ENCODE data around the gene STKLD1.
"Not testable (repeated sequence)": the region's sequence is repeated elsewhere in the genome, so short reads cannot be mapped to it uniquely, and the experiment has no call there.

Gene STKLD1

GRCh38 chr9:133375724-133376654, at the start of gene STKLD1, which contains the start of gene SURF4:
TSS of gene STKLD1 (plus strand) at chr9:133376366. CDS start at chr9:133376474, 108 bp downstream.
TSS of gene SURF4 (minus strand) at chr9:133376060. CDS start at chr9:133375969, 91 bp downstream.
- Histone ChIP-seq H3K9ac (ENCODE audit: low read depth, low read length) (peak within 1 kb of the TSS; percentile 91), H3K36me3 (ENCODE audit: control insufficient read depth, insufficient read depth, low read length) (peaks cover 25% of the 10 kb centered on the region), H3K9me3 (ENCODE audit: control insufficient read depth, insufficient read depth, low read length) (no peaks in the 10 kb centered on the region), H3K27me3 (ENCODE audit: control insufficient read depth, insufficient read depth, low read length) (peaks cover 8% of the 10 kb centered on the region; the same call in 1 of the 2 replicates), H3K4me1 (ENCODE audit: control insufficient read depth, insufficient read depth, low read length) (peaks cover 6% of the 10 kb centered on the region; the same call in 1 of the 2 replicates), H3K27ac (ENCODE audit: low read depth, low read length) (peak within 1 kb of the TSS; percentile 86), H3K4me3 (ENCODE audit: low read depth, low read length) (peak within 1 kb of the TSS; percentile 96)

DNA sequence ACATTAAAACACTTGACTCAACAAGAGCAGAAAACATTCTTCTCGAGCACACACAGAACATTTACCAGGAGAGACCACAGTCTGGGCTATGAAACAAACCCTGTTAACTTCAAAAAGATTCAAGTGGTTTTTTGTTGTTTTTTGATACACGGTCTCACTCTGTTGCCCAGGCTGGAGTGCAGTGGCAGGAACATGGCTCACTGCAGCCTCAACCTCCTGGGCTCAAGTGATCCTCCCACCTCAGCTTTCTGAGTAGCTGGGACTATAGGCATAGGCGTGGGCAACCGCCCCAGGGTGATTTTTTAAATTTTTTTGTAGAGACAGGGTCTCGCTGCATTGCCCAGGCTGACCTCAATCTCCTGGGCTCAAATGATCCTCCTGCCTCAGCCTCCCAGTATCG, 49.1 kb upstream of the STKLD1 start:
- H3K27ac ChIP-seq (ENCODE audit: low read depth, low read length); H3K9me3 ChIP-seq (ENCODE audit: control insufficient read depth, insufficient read depth, low read length); H3K4me1 ChIP-seq (ENCODE audit: control insufficient read depth, insufficient read depth, low read length); H3K4me3 ChIP-seq (ENCODE audit: low read depth, low read length); H3K9ac ChIP-seq (ENCODE audit: low read depth, low read length); H3K27me3 ChIP-seq (ENCODE audit: control insufficient read depth, insufficient read depth, low read length): not testable (repeated sequence)
- peaks cover 22% of the 10 kb centered on the region for H3K36me3 ChIP-seq (ENCODE audit: control insufficient read depth, insufficient read depth, low read length)

DNA sequence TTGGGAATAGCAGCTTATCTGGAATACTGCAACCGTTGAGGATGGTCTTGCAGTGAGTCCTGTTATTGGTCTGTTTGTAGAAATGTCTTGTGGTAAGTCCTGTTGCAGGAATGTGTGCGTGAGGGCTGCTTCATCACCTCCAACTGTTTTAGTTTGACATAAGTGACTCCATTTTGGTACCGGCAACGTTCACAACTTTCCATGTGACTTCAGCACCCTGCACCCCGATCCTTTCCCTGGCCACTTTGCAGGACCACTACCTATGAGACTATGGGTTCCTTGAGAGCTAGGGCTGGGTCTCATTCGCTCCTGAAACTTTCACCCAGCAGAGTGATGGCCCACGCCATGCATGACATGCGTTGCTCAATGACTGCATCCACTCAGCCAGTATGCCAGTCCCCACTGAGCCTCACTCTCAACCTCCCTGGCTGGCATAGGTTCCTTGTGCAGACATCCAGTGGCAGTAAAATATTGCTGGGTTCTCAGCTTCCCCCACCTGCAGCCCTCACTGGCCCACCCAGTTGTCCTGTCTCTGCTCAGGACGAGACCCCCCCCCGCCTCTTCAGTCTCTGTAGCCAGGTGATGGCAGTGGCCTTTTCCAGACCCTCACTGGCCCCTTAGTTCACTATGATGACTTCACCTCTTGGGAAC, 48.2 kb upstream of the STKLD1 start:
- no peak overlapping the region for H3K27ac ChIP-seq (ENCODE audit: low read depth, low read length)
- no peak overlapping the region for H3K9ac ChIP-seq (ENCODE audit: low read depth, low read length)
- H3K36me3 ChIP-seq (ENCODE audit: control insufficient read depth, insufficient read depth, low read length) = peaks cover 31% of the 10 kb centered on the region
- H3K4me1 ChIP-seq (ENCODE audit: control insufficient read depth, insufficient read depth, low read length) = no peaks in the 10 kb centered on the region
- peaks cover 6% of the 10 kb centered on the region for H3K9me3 ChIP-seq (ENCODE audit: control insufficient read depth, insufficient read depth, low read length)
- H3K4me3 ChIP-seq (ENCODE audit: low read depth, low read length) = no peak overlapping the region
- no peaks in the 10 kb centered on the region for H3K27me3 ChIP-seq (ENCODE audit: control insufficient read depth, insufficient read depth, low read length)

DNA sequence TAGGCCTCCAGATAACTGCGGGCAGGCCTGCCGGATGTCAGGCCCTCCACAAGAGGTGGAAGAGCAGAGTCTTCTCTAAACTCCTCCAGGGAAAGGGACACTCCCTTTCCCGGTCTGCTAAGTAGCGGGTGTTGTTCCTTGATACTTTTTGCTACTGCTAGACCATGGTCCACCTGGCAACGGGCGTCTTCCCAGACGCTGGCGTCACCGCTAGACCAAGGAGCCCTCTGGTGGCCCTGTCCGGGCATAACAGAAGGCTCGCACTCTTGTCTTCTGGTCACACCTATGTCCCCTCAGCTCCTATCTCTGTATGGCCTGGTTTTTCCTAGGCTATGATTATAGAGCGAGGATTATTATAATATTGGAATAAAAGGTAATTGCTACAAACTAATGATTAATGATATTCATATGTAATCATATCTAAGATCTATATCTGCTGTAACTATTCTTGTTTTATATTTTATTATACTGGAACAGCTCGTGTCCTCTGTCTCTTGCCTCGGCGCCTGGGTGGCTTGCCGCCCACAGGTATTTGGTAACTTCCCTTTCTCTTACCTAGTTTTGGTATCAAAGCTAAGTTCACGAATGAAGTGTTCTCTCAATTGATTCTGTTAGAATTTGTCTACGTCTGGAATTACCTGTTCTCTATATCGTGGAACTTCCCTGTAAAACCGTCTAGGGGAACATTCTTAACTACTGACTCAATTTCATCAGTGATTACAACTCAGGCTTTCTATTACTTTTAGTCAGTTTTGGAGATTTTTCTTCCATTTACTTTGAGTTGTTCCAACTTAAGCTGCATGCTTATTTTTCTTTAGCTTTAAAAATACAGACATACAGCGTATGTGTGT, 46.6 kb upstream of the STKLD1 start:
- H3K27ac ChIP-seq (ENCODE audit: low read depth, low read length); H3K4me1 ChIP-seq (ENCODE audit: control insufficient read depth, insufficient read depth, low read length); H3K4me3 ChIP-seq (ENCODE audit: low read depth, low read length); H3K9me3 ChIP-seq (ENCODE audit: control insufficient read depth, insufficient read depth, low read length); H3K9ac ChIP-seq (ENCODE audit: low read depth, low read length); H3K27me3 ChIP-seq (ENCODE audit: control insufficient read depth, insufficient read depth, low read length): not testable (repeated sequence)
- H3K36me3 ChIP-seq (ENCODE audit: control insufficient read depth, insufficient read depth, low read length) = peaks cover 47% of the 10 kb centered on the region

- H3K27ac ChIP-seq (ENCODE audit: low read depth, low read length) = no peak overlapping the region
Measured at GRCh38 chr9:133331221-133331620, 44.9 kb upstream of the STKLD1 start.

DNA sequence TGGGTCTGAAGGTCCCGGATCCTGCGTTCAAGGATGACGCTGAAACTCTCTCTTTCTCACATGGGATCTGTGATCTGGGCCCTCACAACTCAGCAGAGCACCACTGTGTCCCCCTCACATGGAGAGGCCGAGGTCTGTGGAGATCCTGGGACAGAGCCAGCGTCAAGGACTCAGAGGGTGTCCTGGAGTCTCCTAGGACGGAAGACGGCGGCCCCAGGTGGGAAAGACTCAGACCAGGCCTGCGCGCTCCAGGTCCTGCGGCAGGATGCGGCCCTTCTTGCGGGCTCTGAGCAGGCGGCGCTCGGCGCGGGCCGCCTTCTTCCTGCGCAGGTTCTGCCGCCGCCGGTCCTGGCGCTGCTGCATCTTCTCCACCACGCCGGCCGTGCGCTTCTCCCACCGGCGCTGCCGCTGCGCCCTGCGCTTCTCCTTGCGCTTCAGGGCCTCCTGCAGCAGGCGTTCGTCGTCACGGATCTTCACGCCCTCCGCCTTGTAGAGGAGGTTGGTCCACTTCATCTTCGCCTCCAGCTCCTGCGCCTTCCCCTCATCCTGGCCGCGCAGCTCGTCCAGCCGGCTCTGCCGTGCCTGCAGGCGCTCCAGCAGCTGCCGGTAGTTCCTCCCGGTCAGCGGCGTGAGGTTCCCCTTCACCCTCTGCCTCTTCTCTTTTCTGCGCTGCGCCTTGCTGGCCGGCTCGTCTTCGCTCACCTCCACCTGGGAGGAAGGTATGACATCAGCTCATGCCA, 44.4 kb upstream of the STKLD1 start:
- no peak overlapping the region for H3K27ac ChIP-seq (ENCODE audit: low read depth, low read length)
- peaks cover 49% of the 10 kb centered on the region for H3K36me3 ChIP-seq (ENCODE audit: control insufficient read depth, insufficient read depth, low read length)
- no peaks in the 10 kb centered on the region for H3K27me3 ChIP-seq (ENCODE audit: control insufficient read depth, insufficient read depth, low read length)

More at GRCh38 chr9:133331221-133331620, 44.9 kb upstream of the STKLD1 start:
- Histone ChIP-seq H3K27me3 (ENCODE audit: control insufficient read depth, insufficient read depth, low read length) (no peaks in the 10 kb centered on the region), H3K9ac (ENCODE audit: low read depth, low read length) (no peak overlapping the region), H3K4me3 (ENCODE audit: low read depth, low read length) (no peak overlapping the region), H3K4me1 (ENCODE audit: control insufficient read depth, insufficient read depth, low read length) (peaks cover 7% of the 10 kb centered on the region; the same call in 1 of the 2 replicates), H3K9me3 (ENCODE audit: control insufficient read depth, insufficient read depth, low read length) (no peaks in the 10 kb centered on the region), H3K36me3 (ENCODE audit: control insufficient read depth, insufficient read depth, low read length) (peaks cover 49% of the 10 kb centered on the region)

GRCh38 chr9:133332381-133332730, 43.8 kb upstream of the STKLD1 start:
- H3K36me3 ChIP-seq (ENCODE audit: control insufficient read depth, insufficient read depth, low read length) = peaks cover 49% of the 10 kb centered on the region
- H3K4me3 ChIP-seq (ENCODE audit: low read depth, low read length) = no peak overlapping the region
- H3K4me1 ChIP-seq (ENCODE audit: control insufficient read depth, insufficient read depth, low read length) = peaks cover 7% of the 10 kb centered on the region; the same call in 1 of the 2 replicates
- no peak overlapping the region for H3K27ac ChIP-seq (ENCODE audit: low read depth, low read length)
- no peaks in the 10 kb centered on the region for H3K9me3 ChIP-seq (ENCODE audit: control insufficient read depth, insufficient read depth, low read length)
- H3K27me3 ChIP-seq (ENCODE audit: control insufficient read depth, insufficient read depth, low read length) = no peaks in the 10 kb centered on the region
- no peak overlapping the region for H3K9ac ChIP-seq (ENCODE audit: low read depth, low read length)

More for the DNA sequence above, 44.4 kb upstream of the STKLD1 start:
- H3K4me1 ChIP-seq (ENCODE audit: control insufficient read depth, insufficient read depth, low read length) = peaks cover 7% of the 10 kb centered on the region; the same call in 1 of the 2 replicates
- H3K9ac ChIP-seq (ENCODE audit: low read depth, low read length) = no peak overlapping the region
- no peak overlapping the region for H3K4me3 ChIP-seq (ENCODE audit: low read depth, low read length)
- H3K9me3 ChIP-seq (ENCODE audit: control insufficient read depth, insufficient read depth, low read length) = no peaks in the 10 kb centered on the region

GRCh38 chr9:133333011-133333410, 43.2 kb upstream of the STKLD1 start:
- Histone ChIP-seq H3K4me3 (ENCODE audit: low read depth, low read length) (no peak overlapping the region), H3K9ac (ENCODE audit: low read depth, low read length) (no peak overlapping the region), H3K27me3 (ENCODE audit: control insufficient read depth, insufficient read depth, low read length) (no peaks in the 10 kb centered on the region), H3K36me3 (ENCODE audit: control insufficient read depth, insufficient read depth, low read length) (peaks cover 49% of the 10 kb centered on the region), H3K4me1 (ENCODE audit: control insufficient read depth, insufficient read depth, low read length) (peaks cover 7% of the 10 kb centered on the region; the same call in 1 of the 2 replicates), H3K9me3 (ENCODE audit: control insufficient read depth, insufficient read depth, low read length) (no peaks in the 10 kb centered on the region), H3K27ac (ENCODE audit: low read depth, low read length) (no peak overlapping the region)

DNA sequence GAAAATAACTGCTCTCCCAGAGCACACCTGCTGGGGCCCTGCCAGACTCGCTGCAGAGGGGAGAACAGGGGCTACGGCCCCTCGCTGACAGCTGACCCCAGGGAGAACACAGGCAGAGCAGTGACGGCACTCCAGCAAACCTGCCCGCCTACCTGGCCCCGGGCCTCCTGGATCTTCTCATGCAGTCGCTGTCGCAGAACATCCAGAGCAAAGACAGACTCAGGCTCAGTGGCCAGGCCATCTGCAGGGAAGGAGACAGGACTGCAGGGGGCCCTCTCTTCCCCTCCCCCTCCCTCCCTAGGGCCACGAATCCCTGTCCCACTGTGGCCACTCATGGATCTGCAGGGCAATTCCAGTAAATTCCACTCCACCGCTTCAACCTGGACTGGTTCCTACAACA, 42.6 kb upstream of the STKLD1 start:
- peaks cover 49% of the 10 kb centered on the region for H3K36me3 ChIP-seq (ENCODE audit: control insufficient read depth, insufficient read depth, low read length)
- no peak overlapping the region for H3K27ac ChIP-seq (ENCODE audit: low read depth, low read length)
- no peak overlapping the region for H3K9ac ChIP-seq (ENCODE audit: low read depth, low read length)
- no peaks in the 10 kb centered on the region for H3K9me3 ChIP-seq (ENCODE audit: control insufficient read depth, insufficient read depth, low read length)
- peaks cover 7% of the 10 kb centered on the region; the same call in 1 of the 2 replicates for H3K4me1 ChIP-seq (ENCODE audit: control insufficient read depth, insufficient read depth, low read length)
- no peaks in the 10 kb centered on the region for H3K27me3 ChIP-seq (ENCODE audit: control insufficient read depth, insufficient read depth, low read length)
- no peak overlapping the region for H3K4me3 ChIP-seq (ENCODE audit: low read depth, low read length)

GRCh38 chr9:133334161-133334560, 42.0 kb upstream of the STKLD1 start:
- H3K27ac ChIP-seq (ENCODE audit: low read depth, low read length) = no peak overlapping the region
- no peak overlapping the region for H3K9ac ChIP-seq (ENCODE audit: low read depth, low read length)
- no peaks in the 10 kb centered on the region for H3K9me3 ChIP-seq (ENCODE audit: control insufficient read depth, insufficient read depth, low read length)
- H3K27me3 ChIP-seq (ENCODE audit: control insufficient read depth, insufficient read depth, low read length) = no peaks in the 10 kb centered on the region
- H3K36me3 ChIP-seq (ENCODE audit: control insufficient read depth, insufficient read depth, low read length) = peaks cover 55% of the 10 kb centered on the region
- peak overlapping the region; percentile 96; the same call in 1 of the 2 replicates for H3K4me3 ChIP-seq (ENCODE audit: low read depth, low read length)
- peaks cover 7% of the 10 kb centered on the region; the same call in 1 of the 2 replicates for H3K4me1 ChIP-seq (ENCODE audit: control insufficient read depth, insufficient read depth, low read length)

Data from HUES48 (cell line).